ENCODE results near the gene FCHO2.

DNA sequence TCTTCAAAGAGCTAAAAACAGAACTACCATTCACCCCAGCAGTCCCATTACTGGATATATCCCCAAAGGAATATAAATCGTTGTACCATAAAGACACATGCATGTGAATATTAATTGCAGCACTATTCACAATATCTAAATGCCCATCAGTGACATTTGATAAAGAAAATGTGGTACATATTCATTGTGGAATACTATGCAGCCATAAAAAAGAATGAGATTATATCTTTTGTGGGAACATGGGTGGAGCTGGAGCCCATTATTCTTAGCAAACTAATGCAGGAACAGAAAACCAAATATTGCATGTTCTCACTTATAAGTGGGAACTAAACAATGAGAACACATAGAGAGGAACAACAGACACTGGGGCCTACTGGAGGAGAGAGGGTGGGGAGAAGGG is 38.7 kb downstream of the FCHO2 start:
- TF ChIP-seq, protein P1, sequence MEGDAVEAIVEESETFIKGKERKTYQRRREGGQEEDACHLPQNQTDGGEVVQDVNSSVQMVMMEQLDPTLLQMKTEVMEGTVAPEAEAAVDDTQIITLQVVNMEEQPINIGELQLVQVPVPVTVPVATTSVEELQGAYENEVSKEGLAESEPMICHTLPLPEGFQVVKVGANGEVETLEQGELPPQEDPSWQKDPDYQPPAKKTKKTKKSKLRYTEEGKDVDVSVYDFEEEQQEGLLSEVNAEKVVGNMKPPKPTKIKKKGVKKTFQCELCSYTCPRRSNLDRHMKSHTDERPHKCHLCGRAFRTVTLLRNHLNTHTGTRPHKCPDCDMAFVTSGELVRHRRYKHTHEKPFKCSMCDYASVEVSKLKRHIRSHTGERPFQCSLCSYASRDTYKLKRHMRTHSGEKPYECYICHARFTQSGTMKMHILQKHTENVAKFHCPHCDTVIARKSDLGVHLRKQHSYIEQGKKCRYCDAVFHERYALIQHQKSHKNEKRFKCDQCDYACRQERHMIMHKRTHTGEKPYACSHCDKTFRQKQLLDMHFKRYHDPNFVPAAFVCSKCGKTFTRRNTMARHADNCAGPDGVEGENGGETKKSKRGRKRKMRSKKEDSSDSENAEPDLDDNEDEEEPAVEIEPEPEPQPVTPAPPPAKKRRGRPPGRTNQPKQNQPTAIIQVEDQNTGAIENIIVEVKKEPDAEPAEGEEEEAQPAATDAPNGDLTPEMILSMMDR (IDR thresholded peaks at IDR 0.05): no peak
- no peak for TF ChIP-seq POLR2A (IDR thresholded peaks at IDR 0.05)

Measured in thyroid gland (tissue), 4 donors.